HepG2 (cell line): ENCODE measurements around the gene TNFAIP8L3. TPM values are rescaled to one million over a fixed set of nuclear protein-coding genes. Genes with fewer than 3 reads are reported as not detected.

Source experiments
- ATAC-seq: fragments of 200-7000 bp; cut with Tn5 transposase; 3 replicates; pipeline ENCODE4 v1.9.1; 2020; ENCODE audit warnings: mild to moderate bottlenecking, moderate library complexity
- BruUV-seq: library from RNA; stranded (reverse); fragments of 400-500 nt; replicated peaks from 2 replicates; lab custom pipeline; 2021; lab: Mats Ljungman, UMichigan
- CTCF ChIA-PET: fragments of 300-600 bp; formaldehyde crosslinking; extraction: SDS; loops from one replicate; lab custom pipeline; 2021; ENCODE audit warnings: low total read pairs, inconsistent platforms, low intra/inter-chr PET ratio; lab: Yijun Ruan, JAX
- POLR2A ChIA-PET: fragments of 350-600 bp; sonication (Branson Sonifier 250); formaldehyde crosslinking; loops from one replicate; lab custom pipeline; 2020; ENCODE audit warnings: antibody characterized with exemption, inconsistent platforms; lab: Yijun Ruan, JAX
- DNase-seq: peaks from one replicate; pipeline ENCODE4 v3.0.0-alpha.2; 2015; ENCODE audit warnings: low spot score
- FAIRE-seq: peaks from 3 replicates; lab custom pipeline; 2011; peaks lifted over from hg19 to GRCh38; lab: Jason Lieb, UNC
- H2AFZ ChIP-seq: one replicate; pipeline ENCODE4 v1.6.1; 2011; ENCODE audit warnings: low read length, inconsistent platforms
- H3K27ac ChIP-seq: fragments of 300-600 bp; 3 replicates; pipeline ENCODE4 v1.8.0; 2011; ENCODE audit warnings: mixed run types, mild to moderate bottlenecking, mixed read lengths, low read length, inconsistent platforms; ENCODE audit not compliant: insufficient read depth; ENCODE audit errors: extremely low read length
- H3K27me3 ChIP-seq, 2 experiments: fragments of 200-600 bp in 1 of 2; 2 replicates in 1 of 2; 3 replicates in 1 of 2; pipeline versions ENCODE4 v1.6.0 to v1.8.0; 2011; ENCODE audit warnings: low read length in 2 of 2, mild to moderate bottlenecking in 2 of 2, moderate library complexity in 2 of 2, inconsistent platforms in 1 of 2; ENCODE audit not compliant: insufficient read depth in 2 of 2, control insufficient read depth in 1 of 2
- H3K36me3 ChIP-seq, 2 experiments: fragments of 200-600 bp in 1 of 2; replicated peaks in 1 of 2; 2 replicates in 1 of 2; 3 replicates in 1 of 2; pipeline versions ENCODE4 v1.5.1 to v1.8.0; 2011; ENCODE audit warnings: low read length in 2 of 2, inconsistent platforms in 1 of 2; ENCODE audit not compliant: insufficient read depth in 2 of 2, control insufficient read depth in 1 of 2
- H3K4me1 ChIP-seq: 2 replicates; pipeline ENCODE4 v1.5.1; 2012; ENCODE audit warnings: low read length, inconsistent platforms; ENCODE audit not compliant: insufficient read depth
- H3K4me2 ChIP-seq: 2 replicates; pipeline ENCODE4 v1.6.0; 2011; ENCODE audit warnings: low read depth, low read length, inconsistent platforms
- H3K4me3 ChIP-seq, 3 experiments: fragments of 200-600 bp in 1 of 3; sonication (generic), shearing (Covaris generic) in 1 of 3; replicated peaks in 1 of 3; 2 replicates each; pipeline ENCODE4 v1.5.1; 2011 to 2016; ENCODE audit warnings: low read length in 3 of 3, inconsistent platforms in 2 of 3, low read depth in 2 of 3, mild to moderate bottlenecking in 2 of 3, control low read depth in 1 of 3, mixed read lengths in 1 of 3; ENCODE audit not compliant: insufficient read depth in 1 of 3
- H3K79me2 ChIP-seq: one replicate; pipeline ENCODE4 v1.6.1; 2011; ENCODE audit warnings: low read length, inconsistent platforms; ENCODE audit not compliant: insufficient read depth
- H3K9ac ChIP-seq: 2 replicates; pipeline ENCODE4 v1.6.0; 2011; ENCODE audit warnings: mild to moderate bottlenecking, low read depth, low read length, inconsistent platforms; ENCODE audit not compliant: insufficient read depth
- H3K9me3 ChIP-seq: 2 replicates; pipeline ENCODE4 v1.5.1; 2012; ENCODE audit warnings: mild to moderate bottlenecking, low read length
- H4K20me1 ChIP-seq: 2 replicates; pipeline ENCODE4 v1.6.0; 2011; ENCODE audit warnings: inconsistent platforms, mild to moderate bottlenecking, low read length, moderate library complexity; ENCODE audit not compliant: insufficient read depth
- CHCHD3 ChIP-seq: sonication (generic); formaldehyde crosslinking; IDR thresholded peaks from 2 replicates; pipeline ENCODE4 v1.8.0; 2022; ENCODE audit warnings: mild to moderate bottlenecking, missing genetic modification reagents, moderate library complexity
- HOXD1 ChIP-seq: sonication (generic); formaldehyde crosslinking; IDR thresholded peaks from 2 replicates; pipeline ENCODE4 v1.5.0; 2020; ENCODE audit warnings: missing genetic modification reagents
- MED8 ChIP-seq: sonication (generic); formaldehyde crosslinking; IDR thresholded peaks from 2 replicates; pipeline ENCODE4 v1.8.1; 2023; ENCODE audit warnings: mild to moderate bottlenecking, missing genetic modification reagents; ENCODE audit not compliant: insufficient replicate concordance
- MEIS2 ChIP-seq: sonication (generic); formaldehyde crosslinking; IDR thresholded peaks from 2 replicates; pipeline ENCODE4 v1.9.0; 2021; ENCODE audit warnings: mild to moderate bottlenecking, missing genetic modification reagents
- MIER3 ChIP-seq: IDR thresholded peaks from 2 replicates; pipeline ENCODE4 v1.6.1; 2016; ENCODE audit warnings: missing compliant biosample characterization, borderline replicate concordance
- NFE2 ChIP-seq: sonication (generic); formaldehyde crosslinking; IDR thresholded peaks from 2 replicates; pipeline ENCODE4 v1.4.0; 2020; ENCODE audit warnings: missing genetic modification reagents
- NFYB ChIP-seq: sonication (generic); formaldehyde crosslinking; IDR thresholded peaks from 2 replicates; pipeline ENCODE4 v1.4.0; 2020; ENCODE audit warnings: missing genetic modification reagents
- RFX1 ChIP-seq: fragments of 450-650 bp; IDR thresholded peaks from 2 replicates; pipeline ENCODE4 v1.6.1; 2017
- SAFB2 ChIP-seq: sonication (generic); formaldehyde crosslinking; IDR thresholded peaks from 2 replicates; pipeline ENCODE4 v1.5.1; 2020; ENCODE audit warnings: missing genetic modification reagents, low read depth, mild to moderate bottlenecking, borderline replicate concordance
- TBX3 ChIP-seq: fragments of 450-650 bp; IDR thresholded peaks from 2 replicates; pipeline ENCODE4 v1.6.1; 2017; ENCODE audit warnings: antibody characterized with exemption, mild to moderate bottlenecking, inconsistent platforms, borderline replicate concordance
- ZNF205 ChIP-seq: IDR thresholded peaks from 2 replicates; pipeline ENCODE4 v1.6.1; 2018; ENCODE audit warnings: missing biosample characterization, missing genetic modification reagents
- ZNF672 ChIP-seq: sonication (generic); formaldehyde crosslinking; IDR thresholded peaks from 2 replicates; pipeline ENCODE4 v1.8.1; 2022; ENCODE audit warnings: missing genetic modification reagents
- WGBS: methylation state at CpG from one replicate; pipeline ENCODE4 v1.1.6; 2017; ENCODE audit warnings: low lambda C conversion rate; 5-methylcytosine and 5-hydroxymethylcytosine counted together
- in situ Hi-C: cut with HindIII; loops from 2 replicates; pipeline ENCODE4 v1.10.0; 2017; ENCODE audit warnings: low pct_unique_long_range_greater_than_20kb; ENCODE audit not compliant: extremely low pct_ligation_motif_present
- intact Hi-C: fragments of 100-400 bp; cut with micrococcal nuclease; formaldehyde crosslinking; loops from one replicate; pipeline ENCODE4 v1.10.0; 2022; ENCODE audit not compliant: unreplicated experiment
- polyA plus RNA-seq, 8 experiments: library from polyadenylated mRNA; depleted of rRNA in 3 of 8; stranded (reverse) in 7 of 8; unstranded in 1 of 8; fragments of >200 nt; fragmentation: Illumina TruSeq in 4 of 8; extraction: Trizol in 4 of 8; gene quantifications; 2 replicates each; pipeline versions ENCODE4 v1.2.1 to v1.2.3, GENCODE V29; 2011 to 2016; ENCODE audit warnings: low read depth in 4 of 8, missing spikeins in 1 of 8, mixed read lengths in 1 of 8; ENCODE audit not compliant: insufficient read depth in 1 of 8
- total RNA-seq, 5 experiments: library from RNA; depleted of rRNA; stranded (reverse); fragments of >200 nt; fragmentation: Illumina TruSeq; extraction: Trizol; gene quantifications; 2 replicates each; pipeline ENCODE4 v1.2.3, GENCODE V29; 2016; ENCODE audit warnings: low read depth in 1 of 5
- TF ChIP-seq, protein P1 (sequence below): sonication (generic); formaldehyde crosslinking; conservative IDR thresholded peaks from 2 replicates; pipeline ENCODE4 v1.8.1; 2023; ENCODE audit warnings: missing genetic modification reagents

TNFAIP8L3 gene
- total and polyA plus RNA-seq, 2 of the 13 experiments (the other 11 are each of a cell fraction or from before 2014, with no cell fraction given), result 0.15 to 4.0 TPM

GRCh38 chr15:51129535-51130188, 35.0 kb upstream of the TNFAIP8L3 start:
- Histone ChIP-seq H3K9me3 (no peaks in the 10 kb centered on the region), H3K4me2 (no peak overlapping the region), H2AFZ (no peak overlapping the region), H3K36me3 (no peaks in the 10 kb centered on the region), H3K79me2 (no peaks in the 10 kb centered on the region), H3K27me3 (no peaks in the 10 kb centered on the region), H3K27ac (no peak overlapping the region), H3K9ac (no peak overlapping the region), H3K4me1 (peaks cover 32% of the 10 kb centered on the region), H4K20me1 (no peaks in the 10 kb centered on the region), H3K4me3 (no peak overlapping the region)
- FAIRE-seq (no peak), DNase-seq (no peak), ATAC-seq (no peak)
- ChIA-PET CTCF (no interaction called here), POLR2A (no interaction called here)
- in situ Hi-C loops (no loop called here), intact Hi-C loops (no loop called here)
- TF ChIP-seq, protein P1, sequence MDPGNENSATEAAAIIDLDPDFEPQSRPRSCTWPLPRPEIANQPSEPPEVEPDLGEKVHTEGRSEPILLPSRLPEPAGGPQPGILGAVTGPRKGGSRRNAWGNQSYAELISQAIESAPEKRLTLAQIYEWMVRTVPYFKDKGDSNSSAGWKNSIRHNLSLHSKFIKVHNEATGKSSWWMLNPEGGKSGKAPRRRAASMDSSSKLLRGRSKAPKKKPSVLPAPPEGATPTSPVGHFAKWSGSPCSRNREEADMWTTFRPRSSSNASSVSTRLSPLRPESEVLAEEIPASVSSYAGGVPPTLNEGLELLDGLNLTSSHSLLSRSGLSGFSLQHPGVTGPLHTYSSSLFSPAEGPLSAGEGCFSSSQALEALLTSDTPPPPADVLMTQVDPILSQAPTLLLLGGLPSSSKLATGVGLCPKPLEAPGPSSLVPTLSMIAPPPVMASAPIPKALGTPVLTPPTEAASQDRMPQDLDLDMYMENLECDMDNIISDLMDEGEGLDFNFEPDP (CRISPR knock-in tag), result no peak
- TF ChIP-seq HOXD1 (CRISPR knock-in tag) (no peak), ZNF205 (CRISPR knock-in tag) (no peak), RFX1 (no peak), ZNF672 (CRISPR knock-in tag) (no peak), SAFB2 (CRISPR knock-in tag) (no peak), TBX3 (no peak), MIER3 (CRISPR knock-in tag) (no peak), NFE2 (no peak), NFYB (no peak), MEIS2 (CRISPR knock-in tag) (no peak), CHCHD3 (CRISPR knock-in tag) (no peak), MED8 (no peak)
- WGBS, result 85% methylated on average over 5 of the region's 5 CpGs
- BruUV-seq, result no TSS peak
